ENCODE measurements around the gene LASP1.

- TF ChIP-seq GATA2 (IDR thresholded peaks at IDR 0.05; ENCODE audit: low read depth, low read length) (no peak), GATA3 (IDR thresholded peaks at IDR 0.05; ENCODE audit: low read depth, low read length) (no peak)
These were observed 38.2 kb downstream of the LASP1 start for GRCh38 chr17:38907930-38908675.
